ENCODE results near the gene MNAT1. TPM values are rescaled to one million over a fixed set of nuclear protein-coding genes. Genes with fewer than 3 reads are reported as not detected.
A peak's percentile ranks its signal among the peaks of the same experiment; 100 is the strongest.

Gene MNAT1
- total RNA-seq, 1 donor = 59.9 TPM

DNA sequence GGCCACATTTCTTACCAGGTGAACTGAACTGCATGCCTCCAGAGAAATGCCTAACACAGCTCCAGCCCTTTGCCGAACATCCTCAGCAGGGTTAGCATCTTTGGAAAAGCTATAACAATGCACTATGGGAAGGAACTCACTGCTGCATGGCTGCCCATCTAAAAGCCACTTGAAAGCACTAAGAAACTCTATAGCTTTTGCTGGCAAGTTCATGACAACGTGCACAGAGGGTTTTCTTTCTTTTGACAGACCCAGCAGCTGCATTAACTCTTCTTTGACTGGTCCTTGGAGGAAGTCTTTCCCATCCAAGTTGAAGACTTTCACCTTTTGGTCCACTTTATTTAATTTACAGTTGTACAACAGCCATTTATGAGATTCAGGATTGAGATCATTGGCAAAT lies 241.0 kb downstream of the MNAT1 start:
- H3K4me3 ChIP-seq (ENCODE audit: low read depth, low read length) = no peak overlapping the region
- TF ChIP-seq, protein P1, sequence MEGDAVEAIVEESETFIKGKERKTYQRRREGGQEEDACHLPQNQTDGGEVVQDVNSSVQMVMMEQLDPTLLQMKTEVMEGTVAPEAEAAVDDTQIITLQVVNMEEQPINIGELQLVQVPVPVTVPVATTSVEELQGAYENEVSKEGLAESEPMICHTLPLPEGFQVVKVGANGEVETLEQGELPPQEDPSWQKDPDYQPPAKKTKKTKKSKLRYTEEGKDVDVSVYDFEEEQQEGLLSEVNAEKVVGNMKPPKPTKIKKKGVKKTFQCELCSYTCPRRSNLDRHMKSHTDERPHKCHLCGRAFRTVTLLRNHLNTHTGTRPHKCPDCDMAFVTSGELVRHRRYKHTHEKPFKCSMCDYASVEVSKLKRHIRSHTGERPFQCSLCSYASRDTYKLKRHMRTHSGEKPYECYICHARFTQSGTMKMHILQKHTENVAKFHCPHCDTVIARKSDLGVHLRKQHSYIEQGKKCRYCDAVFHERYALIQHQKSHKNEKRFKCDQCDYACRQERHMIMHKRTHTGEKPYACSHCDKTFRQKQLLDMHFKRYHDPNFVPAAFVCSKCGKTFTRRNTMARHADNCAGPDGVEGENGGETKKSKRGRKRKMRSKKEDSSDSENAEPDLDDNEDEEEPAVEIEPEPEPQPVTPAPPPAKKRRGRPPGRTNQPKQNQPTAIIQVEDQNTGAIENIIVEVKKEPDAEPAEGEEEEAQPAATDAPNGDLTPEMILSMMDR (IDR thresholded peaks at IDR 0.05; ENCODE audit: insufficient read depth, low read length) = no peak
- DNase-seq (ENCODE audit: low read depth) = no peak

GRCh38 chr14:60977847-60978246 lies 243.3 kb downstream of the MNAT1 start:
- TF ChIP-seq, protein P1 (IDR thresholded peaks at IDR 0.05; ENCODE audit: insufficient read depth, low read length) = no peak
- no peak overlapping the region for H3K4me3 ChIP-seq (ENCODE audit: low read depth, low read length)
- DNase-seq (ENCODE audit: low read depth) = no peak

DNA sequence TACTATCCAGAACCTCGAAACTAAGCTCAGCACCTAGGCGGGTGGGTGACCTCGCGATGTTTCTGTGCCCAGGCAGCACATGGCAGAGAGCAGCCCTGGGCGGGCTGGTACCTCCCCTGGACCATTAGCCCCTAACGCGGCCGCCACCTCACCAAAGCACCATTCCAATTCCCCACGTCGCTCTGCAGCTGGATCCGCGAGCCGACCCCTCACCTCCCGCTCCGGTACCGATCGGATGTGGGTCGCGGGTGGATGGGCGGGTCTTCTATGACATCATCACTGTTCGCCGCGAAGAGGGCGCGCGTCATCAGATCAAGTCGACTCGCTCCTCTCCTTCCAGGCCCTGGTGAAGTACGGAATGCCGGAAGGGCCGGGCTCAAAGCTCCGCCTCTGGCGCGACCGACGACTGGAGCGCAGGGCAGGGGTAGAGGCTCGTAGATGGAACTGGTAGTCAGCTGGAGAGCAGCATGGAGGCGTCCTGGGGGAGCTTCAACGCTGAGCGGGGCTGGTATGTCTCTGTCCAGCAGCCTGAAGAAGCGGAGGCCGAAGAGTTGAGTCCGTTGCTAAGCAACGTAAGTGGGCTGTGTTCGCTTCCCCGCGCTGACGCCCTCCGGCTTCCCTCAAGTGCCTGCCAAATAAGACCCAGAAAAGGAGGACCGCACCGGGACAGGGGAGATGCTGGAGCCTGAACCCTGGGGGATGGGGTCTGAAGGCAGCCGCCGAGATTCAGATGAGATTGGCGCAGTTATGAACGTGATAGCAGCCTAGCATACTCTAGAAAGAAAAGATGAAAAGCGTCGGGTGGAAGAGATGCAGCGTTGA lies 246.5 kb downstream of the MNAT1 start, which contains the start of the genes SLC38A6 and TRMT5:
TSS of gene SLC38A6 (plus strand) at position 435 of the 822 bp plus-strand sequence. CDS start at position 468, 33 bp downstream.
TSS of gene TRMT5 (minus strand) at position 269 of the 822 bp plus-strand sequence. CDS start at position 163, 106 bp downstream.
- peak; percentile 96 for DNase-seq (ENCODE audit: low read depth)
- TF ChIP-seq, protein P1 (IDR thresholded peaks at IDR 0.05; ENCODE audit: insufficient read depth, low read length) = no peak
- H3K4me3 ChIP-seq (ENCODE audit: low read depth, low read length) = peak within 1 kb of the TSS; percentile 87

- H3K4me3 ChIP-seq (ENCODE audit: low read depth, low read length) = peak overlapping the region; percentile 87
- peak; percentile 87 for DNase-seq (ENCODE audit: low read depth)
- TF ChIP-seq, protein P1 (IDR thresholded peaks at IDR 0.05; ENCODE audit: insufficient read depth, low read length) = no peak
These were observed 247.3 kb downstream of the MNAT1 start for GRCh38 chr14:60981633-60982455.

DNA sequence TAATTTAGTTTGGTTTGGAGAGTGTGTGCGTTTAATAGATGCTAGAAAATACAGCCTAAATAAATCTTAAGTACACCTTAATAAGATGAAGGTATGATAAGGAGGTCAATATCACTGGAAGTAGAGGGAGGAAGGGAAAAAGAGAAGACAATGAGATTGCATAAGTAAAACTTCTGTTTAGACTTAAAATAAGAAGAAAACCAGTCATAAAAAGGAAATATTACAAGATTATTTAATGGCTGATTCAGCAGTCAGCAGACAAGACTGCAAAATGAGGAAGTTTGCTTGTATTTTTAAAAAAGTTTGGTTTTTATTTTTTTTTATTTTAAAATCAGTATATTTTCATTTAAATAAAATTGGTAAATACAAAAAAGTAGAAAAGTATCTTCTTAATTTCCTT lies 249.6 kb downstream of the MNAT1 start:
- DNase-seq (ENCODE audit: low read depth) = no peak
- TF ChIP-seq, protein P1 (IDR thresholded peaks at IDR 0.05; ENCODE audit: insufficient read depth, low read length) = no peak
- H3K4me3 ChIP-seq (ENCODE audit: low read depth, low read length) = no peak overlapping the region

DNA sequence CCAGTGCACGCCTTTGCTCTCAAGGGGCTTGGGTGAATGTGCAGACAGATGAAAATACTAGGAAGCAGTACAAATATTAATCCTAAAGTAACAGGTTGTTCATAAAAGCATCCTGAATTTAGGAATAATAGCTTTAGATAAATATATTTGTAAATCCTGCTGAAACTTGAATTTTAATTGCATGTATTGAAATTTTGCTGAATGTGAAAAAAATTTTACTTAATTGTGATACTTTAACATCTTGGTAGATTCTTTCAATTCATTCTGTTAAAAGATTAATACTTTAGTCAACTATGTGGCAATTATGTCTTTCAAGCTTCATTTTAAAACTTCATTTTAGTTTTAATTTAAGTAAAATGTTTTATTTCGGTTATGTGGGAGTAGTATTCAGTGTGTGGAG lies 251.9 kb downstream of the MNAT1 start:
- DNase-seq (ENCODE audit: low read depth) = no peak
- TF ChIP-seq, protein P1 (IDR thresholded peaks at IDR 0.05; ENCODE audit: insufficient read depth, low read length) = no peak
- no peak overlapping the region for H3K4me3 ChIP-seq (ENCODE audit: low read depth, low read length)

Data from fibroblast of the aortic adventitia (primary cell).